ENCODE measurements around the gene LSM14A. TPM values are rescaled to one million over a fixed set of nuclear protein-coding genes. Genes with fewer than 3 reads are reported as not detected.
A peak's percentile ranks its signal among the peaks of the same experiment; 100 is the strongest.

The LSM14A gene
- total and polyA plus RNA-seq, 9 of the 15 experiments (the other 6 are each of a cell fraction or from before 2014, with no cell fraction given), result 19.5 to 150 (median 95.1) TPM

- TF ChIP-seq THAP12 (CRISPR knock-in tag; IDR thresholded peaks at IDR 0.05) (no peak), PBX2 (CRISPR knock-in tag; IDR thresholded peaks at IDR 0.05; ENCODE audit: low read depth) (no peak), PBX2 (tag; conservative IDR thresholded peaks at IDR 0.05; ENCODE audit: low read depth) (no peak), RBFOX2 (IDR thresholded peaks at IDR 0.05; ENCODE audit: low read depth, low read length) (peak; percentile 30; the same call in 1 of the 2 replicates), BRD4 (IDR thresholded peaks at IDR 0.05) (no peak), DMBX1 (CRISPR knock-in tag; IDR thresholded peaks at IDR 0.05; ENCODE audit: borderline replicate concordance) (no peak), FOXO4 (CRISPR knock-in tag; IDR thresholded peaks at IDR 0.05) (no peak), LCOR (CRISPR knock-in tag; IDR thresholded peaks at IDR 0.05) (0 out of 2 replicates have a peak, but pooled peaks have one; percentile 19), TCF3 (CRISPR knock-in tag; IDR thresholded peaks at IDR 0.05) (no peak), EGR1 (conservative IDR thresholded peaks at IDR 0.05) (no peak)
Measured at GRCh38 chr19:34172661-34173192, 423 bp downstream of the LSM14A start (continued).

All from K562 (cell line).